GM18508 (cell line): ENCODE measurements around the gene ACBD4.

Source experiments
- ATAC-seq: cut with Tn5 transposase; IDR thresholded peaks from one replicate; pipeline ENCODE4 v1.9.1; 2021; ENCODE audit warnings: moderate number of reproducible peaks; ENCODE audit not compliant: insufficient read depth, unreplicated experiment

ACBD4 gene

GRCh38 chr17:45104029-45104428 is 31.5 kb upstream of the ACBD4 start:
- ATAC-seq: no peak

GRCh38 chr17:45104497-45104896 is 31.0 kb upstream of the ACBD4 start:
- no peak for ATAC-seq

- no peak for ATAC-seq
Measured at GRCh38 chr17:45104907-45105624, 30.4 kb upstream of the ACBD4 start.

GRCh38 chr17:45106096-45106495 is 29.4 kb upstream of the ACBD4 start:
- ATAC-seq: no peak

GRCh38 chr17:45106582-45106981 is 28.9 kb upstream of the ACBD4 start:
- no peak for ATAC-seq

GRCh38 chr17:45107293-45108010 is 28.0 kb upstream of the ACBD4 start:
- ATAC-seq: no peak

GRCh38 chr17:45108051-45108450 is 27.4 kb upstream of the ACBD4 start:
- ATAC-seq: no peak

- ATAC-seq: no peak
Measured at GRCh38 chr17:45108595-45109521, 26.6 kb upstream of the ACBD4 start.

GRCh38 chr17:45110676-45111611 is 24.5 kb upstream of the ACBD4 start:
- no peak for ATAC-seq

GRCh38 chr17:45111850-45112249 is 23.6 kb upstream of the ACBD4 start:
- no peak for ATAC-seq

GRCh38 chr17:45112559-45113423 is 22.7 kb upstream of the ACBD4 start:
- no peak for ATAC-seq

GRCh38 chr17:45113424-45113754 is 22.1 kb upstream of the ACBD4 start:
- no peak for ATAC-seq

- no peak for ATAC-seq
Measured at GRCh38 chr17:45114117-45114932, 21.2 kb upstream of the ACBD4 start.

- no peak for ATAC-seq
Measured at GRCh38 chr17:45115015-45115625, 20.4 kb upstream of the ACBD4 start.

- ATAC-seq: no peak
Measured at GRCh38 chr17:45115871-45116270, 19.6 kb upstream of the ACBD4 start.

- ATAC-seq: no peak
Measured at GRCh38 chr17:45116434-45117016, 19.0 kb upstream of the ACBD4 start.

GRCh38 chr17:45117334-45117733 is 18.2 kb upstream of the ACBD4 start:
- no peak for ATAC-seq
